Measurements from ENCODE around the gene LTBP2. TPM values are rescaled to one million over a fixed set of nuclear protein-coding genes. Genes with fewer than 3 reads are reported as not detected.

LTBP2 gene
- total and polyA plus RNA-seq, 2 of the 8 experiments (the other 6 are each of a cell fraction or from before 2014, with no cell fraction given) = 0.48 to 0.89 TPM

- Histone ChIP-seq H3K18ac (ENCODE audit: extremely low read depth, low read length) (peak overlapping the region; percentile 6; the same call in 1 of the 2 replicates), H3K9me3 (ENCODE audit: insufficient read depth in 2 of 2, low read depth in 1 of 2, low read length in 1 of 2) (no peaks in the 10 kb centered on the region), H2BK20ac (ENCODE audit: low read length) (no peak overlapping the region), H3K14ac (ENCODE audit: insufficient read length) (no peak overlapping the region), H2BK15ac (ENCODE audit: low read length) (0 out of 2 replicates have a peak overlapping the region, but pooled peaks have one; percentile 36), H3K9ac (replicated peaks in 1 of 4; ENCODE audit: extremely low read depth in 1 of 4, low read depth in 3 of 4, low read length in 3 of 4) (peak overlapping the region in 2 of 4 experiments; percentile 70 to 72; a peak in 4 of 7 replicates), H3K56ac (replicated peaks; ENCODE audit: insufficient read length, low read depth, low read length) (no peak overlapping the region), H4K5ac (ENCODE audit: insufficient read length, low read depth, low read length) (peak overlapping the region; percentile 18), H3K4me2 (ENCODE audit: insufficient read depth in 1 of 2, low read depth in 2 of 2, low read length in 2 of 2) (peak overlapping the region; percentile 19 to 60), H3K4ac (replicated peaks; ENCODE audit: insufficient read length, low read depth, low read length) (no peak overlapping the region), H2BK5ac (ENCODE audit: low read depth, low read length) (peak overlapping the region; percentile 37), H3K4me3 (ENCODE audit: extremely low read depth in 1 of 4, insufficient read depth in 2 of 4, low read depth in 3 of 4, low read length in 4 of 4) (peak overlapping the region in 3 of 4 experiments; percentile 10 to 32 (median 15); a peak in 4 of 8 replicates), H2BK120ac (replicated peaks; ENCODE audit: low read depth, low read length) (no peak overlapping the region), H4K20me1 (replicated peaks in 1 of 2; ENCODE audit: control insufficient read depth in 1 of 2, insufficient read depth in 2 of 2, low read length in 2 of 2) (peaks cover 0 to 3% of the 10 kb centered on the region in 2 experiments), H3K27me3 (replicated peaks in 1 of 4; ENCODE audit: control insufficient read depth in 3 of 4, extremely low read depth in 1 of 4, insufficient read depth in 3 of 4, low read length in 3 of 4) (no peaks in the 10 kb centered on the region), H3K23ac (ENCODE audit: insufficient read length) (no peak overlapping the region), H3K4me1 (replicated peaks in 1 of 4; ENCODE audit: control insufficient read depth in 3 of 4, insufficient read depth in 4 of 4, low read length in 3 of 4) (peaks cover 4 to 19% (median 16%) of the 10 kb centered on the region in 4 experiments), H2BK12ac (ENCODE audit: low read depth, low read length) (0 out of 2 replicates have a peak overlapping the region, but pooled peaks have one; percentile 5), H3K27ac (ENCODE audit: low read depth, low read length) (peak overlapping the region; percentile 84), H3K79me1 (ENCODE audit: low read depth, low read length) (no peaks in the 10 kb centered on the region), H2AFZ (ENCODE audit: low read length) (no peak overlapping the region), H4K91ac (replicated peaks; ENCODE audit: insufficient read length, low read length) (no peak overlapping the region), H3K23me2 (ENCODE audit: low read depth, low read length) (no peaks in the 10 kb centered on the region), H2AK5ac (ENCODE audit: low read depth, low read length) (no peak overlapping the region), H3K36me3 (ENCODE audit: control insufficient read depth in 2 of 4, insufficient read depth in 4 of 4, low read length in 3 of 4) (no peaks in the 10 kb centered on the region), H4K8ac (ENCODE audit: extremely low read depth, insufficient read depth, low read length) (peak overlapping the region; percentile 66; the same call in 1 of the 2 replicates), H3K79me2 (ENCODE audit: control insufficient read depth in 1 of 2, insufficient read depth in 2 of 2, low read length in 2 of 2) (no peaks in the 10 kb centered on the region)
- FAIRE-seq (peak; percentile 66), DNase-seq (ENCODE audit: low read depth in 1 of 2, low spot score in 2 of 2) (peak; percentile 56 to 77)
- ChIA-PET CTCF (ENCODE audit: partially characterized antibody) (interaction anchor here (0.7 to 6.2 kb wide), 24 partner anchors 9 to 226 kb away, joined by 3 to 64 read pairs (median 6); no protein-coding TSS in a partner anchor), POLR2A (ENCODE audit: partially characterized antibody) (interaction anchor here (1.0 to 1.8 kb wide), 2 partner anchors 13 to 24 kb away, joined by 3 to 5 read pairs; no protein-coding TSS in a partner anchor)
- 40% methylated on average over 16 of the region's 16 CpGs; no CpG with 5 or more reads in 1 of the 2 experiments for whole genome bisulfite sequencing, 2 experiments (ENCODE audit: extremely low coverage in 1 of 2, insufficient coverage in 1 of 2, insufficient read length in 1 of 2, insufficient replicate concordance in 2 of 2, low coverage in 1 of 2, low lambda C conversion rate in 2 of 2, missing lambda C conversion rate in 1 of 2)
- no peak for TF ChIP-seq CREB1 (IDR thresholded peaks at IDR 0.05)
- TF ChIP-seq TCF12 (IDR thresholded peaks at IDR 0.05; ENCODE audit: low read depth, low read length) = peak; percentile 33; the same call in 1 of the 2 replicates
- no peak for TF ChIP-seq MAFK (IDR thresholded peaks at IDR 0.05; ENCODE audit: low read depth, low read length)
- no peak for TF ChIP-seq SIRT6 (IDR thresholded peaks at IDR 0.05; ENCODE audit: low read length)
- no peak for TF ChIP-seq NRF1 (IDR thresholded peaks at IDR 0.05; ENCODE audit: low read depth, low read length)
- peak; percentile 76 to 85 for TF ChIP-seq RAD21 (IDR thresholded peaks at IDR 0.05 in 1 of 2, conservative IDR thresholded peaks at IDR 0.05 in 1 of 2; ENCODE audit: low read depth in 2 of 2, low read length in 2 of 2)
- TF ChIP-seq BRCA1 (IDR thresholded peaks at IDR 0.05; ENCODE audit: low read depth, low read length) = no peak
- TF ChIP-seq, protein P1, sequence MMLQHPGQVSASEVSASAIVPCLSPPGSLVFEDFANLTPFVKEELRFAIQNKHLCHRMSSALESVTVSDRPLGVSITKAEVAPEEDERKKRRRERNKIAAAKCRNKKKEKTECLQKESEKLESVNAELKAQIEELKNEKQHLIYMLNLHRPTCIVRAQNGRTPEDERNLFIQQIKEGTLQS (IDR thresholded peaks at IDR 0.05; ENCODE audit: insufficient read depth, low read depth, low read length) = no peak
- no peak for TF ChIP-seq CBX5 (IDR thresholded peaks at IDR 0.05; ENCODE audit: low read depth, low read length)
- no peak for TF ChIP-seq POLR2AphosphoS5 (IDR thresholded peaks at IDR 0.05; ENCODE audit: low read depth, low read length)
- no peak for TF ChIP-seq CTBP2 (IDR thresholded peaks at IDR 0.05; ENCODE audit: borderline replicate concordance, insufficient read depth, insufficient read length, low read length)
- TF ChIP-seq E2F6 (IDR thresholded peaks at IDR 0.05) = peak; percentile 64
These were observed 110.9 kb downstream of the LTBP2 start for GRCh38 chr14:74501135-74501614.

All from H1 (cell line).